ENCODE data around the gene SPAG16. TPM values are rescaled to one million over a fixed set of nuclear protein-coding genes. Genes with fewer than 3 reads are reported as not detected.
"Not testable (repeated sequence)": the region's sequence is repeated elsewhere in the genome, so short reads cannot be mapped to it uniquely, and the experiment has no call there.

SPAG16 gene
- total RNA-seq, 2 donors from 2014 or later = 15.5 to 22.8 TPM

DNA sequence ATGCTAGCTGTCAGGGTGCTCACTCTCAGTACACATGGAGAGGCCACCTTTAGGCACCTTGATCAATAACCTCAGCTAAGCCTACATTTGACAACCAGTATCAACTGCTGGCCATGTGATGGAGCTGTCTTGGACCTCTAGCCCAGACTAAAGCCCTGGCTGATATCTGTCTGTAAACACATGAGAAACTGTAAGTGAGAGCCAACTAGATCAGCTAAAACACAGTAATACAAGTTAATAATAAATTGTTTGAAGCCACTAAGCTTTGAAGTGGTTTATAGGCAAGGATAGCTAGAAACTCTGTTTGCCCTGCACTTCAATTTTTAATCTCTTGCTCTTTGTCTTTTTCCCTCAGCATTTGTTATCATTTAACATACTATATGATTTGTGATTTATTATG, 407.1 kb downstream of the SPAG16 start:
- Histone ChIP-seq H3K9me3 (no peaks in the 10 kb centered on the region), H3K27me3 (no peaks in the 10 kb centered on the region), H3K4me1 (no peaks in the 10 kb centered on the region), H3K36me3 (replicated peaks in 1 of 2; ENCODE audit: insufficient read depth in 1 of 2, low read depth in 2 of 2) (no peaks in the 10 kb centered on the region), H3K4me3 (no peak overlapping the region), H3K27ac (no peak overlapping the region)
- intact Hi-C loops (cut with DNase I) = no loop called here
- no peak for TF ChIP-seq POLR2A (IDR thresholded peaks at IDR 0.05)
- TF ChIP-seq CTCF (IDR thresholded peaks at IDR 0.05) = no peak
- no peak for ATAC-seq
- DNase-seq = no peak

- Histone ChIP-seq H3K27ac (no peak overlapping the region), H3K9me3 (no peaks in the 10 kb centered on the region), H3K4me3 (no peak overlapping the region), H3K4me1 (no peaks in the 10 kb centered on the region), H3K36me3 (replicated peaks in 1 of 2; ENCODE audit: insufficient read depth in 1 of 2, low read depth in 2 of 2) (no peaks in the 10 kb centered on the region), H3K27me3 (no peaks in the 10 kb centered on the region)
- no peak for TF ChIP-seq POLR2A (IDR thresholded peaks at IDR 0.05)
- TF ChIP-seq CTCF (IDR thresholded peaks at IDR 0.05) = no peak
- DNase-seq (no peak), ATAC-seq (no peak)
- intact Hi-C loops (cut with DNase I) = no loop called here
Observed at GRCh38 chr2:213696442-213696841, 412.2 kb downstream of the SPAG16 start.

- H3K27me3 ChIP-seq; ATAC-seq; intact Hi-C loops (cut with DNase I); H3K4me3 ChIP-seq; H3K36me3 ChIP-seq (replicated peaks in 1 of 2; ENCODE audit: insufficient read depth in 1 of 2, low read depth in 2 of 2); DNase-seq; H3K9me3 ChIP-seq; H3K27ac ChIP-seq; H3K4me1 ChIP-seq: not testable (repeated sequence)
- 83 to 89% methylated on average over 9 to 18 of the region's 18 CpGs for WGBS, 2 donors
Observed at GRCh38 chr2:213701365-213701764, 417.1 kb downstream of the SPAG16 start.

- no peak overlapping the region for H3K4me3 ChIP-seq
- H3K27ac ChIP-seq = no peak overlapping the region
- TF ChIP-seq POLR2A (IDR thresholded peaks at IDR 0.05) (no peak), CTCF (IDR thresholded peaks at IDR 0.05) (no peak)
- DNase-seq = no peak
- WGBS, 2 donors = 66 to 71% methylated on average over 6 of the region's 6 CpGs
- no peak for ATAC-seq
- H3K9me3 ChIP-seq = no peaks in the 10 kb centered on the region
- H3K4me1 ChIP-seq = no peaks in the 10 kb centered on the region
- no peaks in the 10 kb centered on the region for H3K36me3 ChIP-seq (replicated peaks in 1 of 2; ENCODE audit: insufficient read depth in 1 of 2, low read depth in 2 of 2)
- no peaks in the 10 kb centered on the region for H3K27me3 ChIP-seq
- intact Hi-C loops (cut with DNase I) = no loop called here
Observed at GRCh38 chr2:213703406-213704098, 419.3 kb downstream of the SPAG16 start.

GRCh38 chr2:213710164-213710563, 425.9 kb downstream of the SPAG16 start:
- no peak overlapping the region for H3K4me3 ChIP-seq
- intact Hi-C loops (cut with DNase I) = no loop called here
- H3K36me3 ChIP-seq (replicated peaks in 1 of 2; ENCODE audit: insufficient read depth in 1 of 2, low read depth in 2 of 2) = no peaks in the 10 kb centered on the region
- whole genome bisulfite sequencing, 2 donors = 81 to 89% methylated on average over 6 of the region's 6 CpGs
- ATAC-seq (no peak), DNase-seq (no peak)
- H3K27ac ChIP-seq = no peak overlapping the region
- no peaks in the 10 kb centered on the region for H3K4me1 ChIP-seq
- H3K9me3 ChIP-seq = no peaks in the 10 kb centered on the region
- H3K27me3 ChIP-seq = no peaks in the 10 kb centered on the region
- no peak for TF ChIP-seq POLR2A (IDR thresholded peaks at IDR 0.05)
- no peak for TF ChIP-seq CTCF (IDR thresholded peaks at IDR 0.05)

GRCh38 chr2:213718411-213718810, 434.1 kb downstream of the SPAG16 start:
- DNase-seq; H3K27me3 ChIP-seq; H3K27ac ChIP-seq; H3K4me3 ChIP-seq; ATAC-seq; H3K36me3 ChIP-seq (replicated peaks in 1 of 2; ENCODE audit: insufficient read depth in 1 of 2, low read depth in 2 of 2); H3K4me1 ChIP-seq; H3K9me3 ChIP-seq; intact Hi-C loops (cut with DNase I): not testable (repeated sequence)
- 89 to 93% methylated on average over 5 to 12 of the region's 16 CpGs for whole genome bisulfite sequencing, 2 donors

Data from body of pancreas (tissue), 4 donors.